Left kidney (tissue), 2 donors: ENCODE data around the gene HS6ST3. TPM values are rescaled to one million over a fixed set of nuclear protein-coding genes. Genes with fewer than 3 reads are reported as not detected.

Experiments
- DNase-seq: peaks from one replicate; pipeline ENCODE4 v3.0.0-alpha.2; 2013
- polyA plus RNA-seq: library from polyadenylated mRNA; unstranded; fragments of 120-200 nt; gene quantifications from one replicate; pipeline ENCODE4 v1.2.1, GENCODE V29; 2013; ENCODE audit not compliant: insufficient read length

The HS6ST3 gene
- polyA plus RNA-seq, 1 donor: 3.3 TPM

GRCh38 chr13:96527497-96527896 lies 437.6 kb downstream of the HS6ST3 start:
- no peak for DNase-seq

GRCh38 chr13:96532804-96533203 lies 442.9 kb downstream of the HS6ST3 start:
- no peak for DNase-seq

GRCh38 chr13:96533408-96533807 lies 443.5 kb downstream of the HS6ST3 start:
- DNase-seq: no peak

- no peak for DNase-seq
Observed at GRCh38 chr13:96539791-96540190, 449.9 kb downstream of the HS6ST3 start.

GRCh38 chr13:96540670-96541069 lies 450.8 kb downstream of the HS6ST3 start:
- no peak for DNase-seq

- DNase-seq: no peak
Observed at GRCh38 chr13:96542986-96543385, 453.1 kb downstream of the HS6ST3 start.

GRCh38 chr13:96544957-96545356 lies 455.1 kb downstream of the HS6ST3 start:
- DNase-seq: no peak

- DNase-seq: no peak
Observed at GRCh38 chr13:96546463-96546862, 456.6 kb downstream of the HS6ST3 start.

GRCh38 chr13:96551546-96551945 lies 461.6 kb downstream of the HS6ST3 start:
- DNase-seq: peak; percentile 62

GRCh38 chr13:96552559-96552958 lies 462.7 kb downstream of the HS6ST3 start:
- no peak for DNase-seq

GRCh38 chr13:96553796-96554195 lies 463.9 kb downstream of the HS6ST3 start:
- no peak for DNase-seq

- DNase-seq: no peak
Observed at GRCh38 chr13:96573563-96573962, 483.7 kb downstream of the HS6ST3 start.

- no peak for DNase-seq
Observed at GRCh38 chr13:96575423-96576320, 485.8 kb downstream of the HS6ST3 start.

- DNase-seq: no peak
Observed at GRCh38 chr13:96581741-96582140, 491.8 kb downstream of the HS6ST3 start.

GRCh38 chr13:96615252-96615651 lies 525.3 kb downstream of the HS6ST3 start:
- no peak for DNase-seq

GRCh38 chr13:96617528-96617927 lies 527.6 kb downstream of the HS6ST3 start:
- DNase-seq: no peak

- no peak for DNase-seq
Observed at GRCh38 chr13:96621634-96622183, 531.8 kb downstream of the HS6ST3 start.

- no peak for DNase-seq
Observed at GRCh38 chr13:96629331-96629730, 539.4 kb downstream of the HS6ST3 start.

GRCh38 chr13:96632536-96633320 lies 542.8 kb downstream of the HS6ST3 start:
- no peak for DNase-seq

GRCh38 chr13:96636001-96636709 lies 546.2 kb downstream of the HS6ST3 start:
- no peak for DNase-seq

- DNase-seq: no peak
Observed at GRCh38 chr13:96637039-96637438, 547.1 kb downstream of the HS6ST3 start.

GRCh38 chr13:96646101-96646500 lies 556.2 kb downstream of the HS6ST3 start:
- DNase-seq: no peak
